CD4-positive, alpha-beta T cell treated with Interleukin-6 for 4 hours (primary cell): Measurements from ENCODE around the gene SLK.

Experiments used
- DNase-seq: peaks from one replicate; pipeline ENCODE4 v3.0.0-alpha.2; 2020; ENCODE audit warnings: mixed read lengths

SLK gene

DNA sequence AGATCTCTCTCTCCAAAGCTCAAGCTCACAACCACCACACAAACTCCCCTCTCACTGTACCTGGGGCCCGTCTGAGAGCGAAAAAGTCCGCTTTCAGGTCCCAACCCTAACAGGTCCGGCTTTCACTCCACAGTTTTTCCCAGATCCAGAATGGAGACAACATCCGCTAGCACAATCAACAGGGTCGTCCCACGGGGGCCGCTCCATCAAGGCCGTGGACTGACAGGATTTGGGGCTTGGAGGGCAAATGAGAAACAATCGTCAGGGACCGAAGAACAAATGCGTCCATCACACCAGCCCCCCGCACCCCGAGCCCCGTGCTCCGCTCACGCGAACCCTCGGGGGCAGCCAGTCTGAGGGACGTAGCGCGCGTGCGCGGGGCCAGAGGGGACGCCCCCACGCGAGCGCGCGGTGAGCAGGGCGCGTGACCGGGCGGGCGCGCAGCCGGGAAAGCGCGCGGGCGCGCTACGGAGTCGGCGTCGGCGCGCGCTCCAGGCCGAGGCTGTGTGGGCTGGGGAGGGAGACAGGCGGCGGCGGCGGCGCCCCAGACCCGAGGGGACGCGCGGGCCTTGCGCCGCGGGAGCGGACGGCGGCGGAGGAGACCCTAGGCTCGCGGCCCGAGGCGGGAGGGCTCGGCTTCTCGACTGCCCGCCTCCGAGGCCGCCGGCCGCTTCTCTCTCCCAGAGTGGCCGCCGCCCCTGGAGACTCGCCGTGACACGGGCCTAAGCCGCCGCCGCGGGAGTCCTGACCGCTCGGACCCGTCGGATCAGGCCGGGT, at the start of gene SLK:
Gene SLK, plus strand, starts transcription at position 470 of the 777 bp plus-strand sequence. CDS start 606 bp downstream, outside the sequence.
- peak; percentile 84 for DNase-seq

DNA sequence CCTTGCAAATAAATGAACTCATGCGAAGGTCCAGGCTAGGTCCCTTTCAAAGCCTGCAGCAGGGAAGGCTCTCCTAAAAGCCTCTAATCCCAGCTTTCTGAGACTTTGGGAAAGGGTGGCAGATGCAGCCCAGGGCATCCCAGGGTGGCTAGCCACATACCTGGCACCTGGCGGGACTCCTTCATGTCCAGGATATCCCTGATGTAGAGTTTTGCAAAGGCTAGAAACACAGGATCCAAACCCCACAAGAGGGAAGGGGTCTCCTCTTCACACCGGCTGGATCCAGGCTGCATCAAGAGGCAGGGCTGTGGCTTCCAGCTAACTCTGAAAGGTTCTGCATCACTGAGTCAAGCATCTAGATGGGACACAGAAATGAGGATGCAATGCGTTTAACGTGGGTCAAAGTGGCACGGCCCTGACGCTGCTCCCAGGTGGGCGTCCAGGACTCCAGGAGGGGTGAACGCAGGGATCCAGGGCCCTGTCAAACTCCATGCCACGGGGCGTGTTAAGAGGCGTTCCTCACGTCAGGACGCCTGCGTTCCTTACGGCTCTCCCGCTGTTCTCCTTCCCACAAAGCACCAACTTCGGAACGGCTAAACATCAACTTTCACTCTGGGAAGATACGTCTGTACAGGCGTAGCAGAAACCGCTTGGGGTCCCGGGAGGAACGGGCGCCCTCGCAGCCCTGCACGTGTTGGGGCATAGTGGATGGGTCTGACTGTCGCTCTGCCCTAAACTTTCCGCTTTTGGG, 49.5 kb upstream of the SLK start:
- no peak for DNase-seq

DNA sequence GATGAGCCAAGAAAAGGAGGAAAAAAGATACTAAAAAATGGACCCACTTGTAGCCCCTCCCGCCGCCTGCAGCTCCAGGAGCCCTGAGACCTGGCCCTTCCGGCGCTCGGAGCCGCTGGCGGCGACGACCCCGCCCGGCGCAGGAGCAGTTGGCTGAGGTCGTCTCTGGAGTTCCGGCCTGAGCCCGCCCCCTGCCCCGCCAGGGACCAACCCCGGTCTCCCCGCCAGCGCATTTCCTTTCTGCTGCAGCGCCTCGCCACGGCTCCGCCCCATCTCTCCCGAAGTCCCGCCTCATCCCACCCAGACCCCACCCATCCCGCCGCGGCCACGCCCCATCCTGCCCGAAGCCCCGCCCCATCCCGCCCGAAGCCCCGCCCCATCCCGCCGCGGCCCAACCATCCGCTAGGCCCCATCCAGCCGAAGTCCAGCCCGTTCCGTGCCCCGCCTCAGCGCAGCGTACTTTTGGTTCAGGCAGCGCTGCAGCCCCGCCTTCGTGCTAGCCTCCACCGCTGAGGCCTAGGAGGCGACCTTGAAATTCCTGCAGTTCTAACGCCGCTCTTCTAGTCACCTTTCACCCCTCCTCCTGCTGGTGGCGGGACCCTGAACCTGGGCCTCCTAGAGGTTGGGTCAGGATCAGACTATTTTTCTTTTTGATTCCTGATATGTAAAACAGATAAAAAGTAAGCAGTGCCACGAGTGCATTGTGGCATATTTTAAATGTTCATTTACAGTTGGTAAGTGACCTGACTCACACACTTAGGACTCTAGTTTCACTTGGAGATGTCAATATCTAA, 48.7 kb upstream of the SLK start, which contains the start of gene STN1:
Gene STN1, minus strand, starts transcription at position 132 of the 794 bp plus-strand sequence. CDS start 590 bp downstream, outside the sequence.
- peak; percentile 96 for DNase-seq

DNA sequence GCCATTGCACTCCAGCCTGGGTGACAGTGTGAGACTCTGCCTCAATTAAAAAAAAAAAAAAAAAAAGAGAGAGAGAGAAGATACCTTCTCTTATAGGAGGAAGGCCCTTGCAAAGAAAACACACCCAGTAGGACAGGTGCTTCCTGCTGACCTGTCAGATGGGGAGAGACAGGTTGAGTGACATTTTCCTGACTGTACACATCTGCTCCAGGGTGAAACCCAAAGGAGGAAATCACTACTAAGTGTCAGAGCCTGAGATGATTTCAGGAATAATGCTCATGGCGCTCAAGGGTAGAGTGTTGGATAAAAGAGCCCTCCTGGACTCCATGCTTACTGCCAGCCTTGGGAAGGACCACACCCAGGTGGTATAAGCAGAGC, 47.3 kb upstream of the SLK start:
- DNase-seq: no peak

DNA sequence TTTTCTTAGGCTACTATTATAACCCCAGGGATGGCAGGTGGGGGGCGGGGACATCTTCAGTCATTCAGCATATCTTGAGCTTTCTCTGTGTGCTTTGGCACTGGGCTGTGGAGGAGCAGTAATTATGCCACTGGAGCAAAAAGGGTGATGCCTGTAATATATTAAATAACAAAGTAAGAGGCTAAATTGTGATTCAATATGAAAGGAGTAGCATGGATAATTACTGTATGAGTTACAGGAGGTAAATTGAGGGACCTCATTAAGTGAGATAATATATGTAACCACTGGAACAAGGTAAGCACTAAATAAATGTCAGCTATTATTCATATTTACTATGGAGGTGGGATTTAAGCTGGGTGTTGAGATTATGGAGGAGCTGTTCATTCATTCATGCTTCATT, 45.7 kb upstream of the SLK start:
- no peak for DNase-seq

DNA sequence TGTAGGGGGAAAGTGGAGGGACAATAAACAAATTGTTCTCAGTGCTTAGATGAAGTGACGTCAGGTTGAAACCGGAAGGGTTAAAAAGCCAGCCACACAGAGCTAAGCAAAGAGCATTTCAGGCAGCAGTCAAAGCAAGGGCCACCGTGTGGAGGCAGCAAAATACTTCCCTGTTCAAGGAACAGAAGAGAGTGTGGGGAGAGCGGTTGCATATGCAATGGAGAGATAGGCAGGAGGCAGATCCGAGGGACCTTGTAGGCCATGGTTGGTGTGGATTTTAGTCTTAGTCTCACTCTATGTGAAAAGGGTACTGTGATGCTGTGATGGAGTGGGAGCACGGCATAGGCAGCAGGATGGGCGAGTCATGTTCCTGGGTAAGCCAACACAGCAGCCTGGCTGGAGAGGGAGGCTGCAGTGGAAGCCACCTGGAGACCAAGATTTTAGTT, 45.2 kb upstream of the SLK start:
- DNase-seq: peak; percentile 43

DNA sequence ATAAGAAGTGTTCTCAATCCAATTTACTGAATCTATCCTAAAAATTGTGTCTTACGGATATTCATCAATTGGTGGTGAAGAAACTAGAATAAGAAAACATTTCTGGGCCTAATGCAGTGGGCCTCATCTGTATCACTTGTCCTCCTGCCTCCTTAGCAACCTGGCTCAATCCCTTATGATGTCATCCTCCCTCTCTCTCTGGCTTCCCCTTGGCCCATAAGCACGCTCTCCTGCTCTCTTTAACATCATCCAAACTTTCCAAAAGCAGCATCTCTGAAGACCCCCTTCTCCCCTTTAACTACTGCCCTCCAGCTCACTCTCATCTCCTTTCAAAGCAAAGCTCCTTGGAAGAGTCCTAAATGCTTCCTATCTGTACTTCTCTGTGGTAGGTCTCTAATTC, 44.3 kb upstream of the SLK start:
- DNase-seq: no peak

DNA sequence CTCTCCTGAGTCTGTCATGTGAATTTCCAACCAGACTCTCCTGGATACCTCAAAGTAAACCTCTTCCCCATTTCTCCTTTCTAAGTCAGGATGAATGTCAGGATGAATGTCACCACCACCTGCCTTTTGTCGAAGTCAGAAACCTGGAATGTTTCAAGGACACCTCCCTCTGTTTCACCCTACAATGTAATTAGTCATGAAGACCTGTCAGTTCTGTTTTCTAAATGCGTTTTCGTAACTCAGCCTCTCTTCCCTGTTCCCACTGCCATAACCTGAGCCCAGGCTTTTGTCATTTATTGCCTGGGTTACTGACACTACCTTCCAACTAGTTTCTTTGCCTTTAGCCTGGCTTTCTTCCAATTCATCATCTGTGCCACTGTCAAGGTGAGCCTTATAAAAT, 43.4 kb upstream of the SLK start:
- DNase-seq: no peak

DNA sequence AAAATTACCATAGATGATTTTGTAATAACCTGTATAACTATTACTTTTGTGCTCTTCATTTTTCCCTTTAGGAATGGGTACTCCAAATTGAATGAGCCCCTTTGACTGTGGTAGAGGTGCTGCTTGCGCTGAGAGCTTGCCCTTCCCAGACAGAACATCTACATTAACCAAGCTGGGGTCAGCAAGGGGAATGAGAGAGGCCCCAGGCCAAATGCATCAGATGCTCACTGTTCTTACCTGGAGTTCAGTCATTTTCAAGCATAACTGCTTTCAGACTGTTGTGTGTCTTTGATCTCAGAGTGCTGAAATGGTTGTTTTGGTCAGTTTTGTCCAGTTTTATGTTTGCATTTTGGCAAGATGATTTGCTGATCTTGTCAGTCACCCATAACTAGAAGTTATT, 41.3 kb upstream of the SLK start:
- no peak for DNase-seq

DNA sequence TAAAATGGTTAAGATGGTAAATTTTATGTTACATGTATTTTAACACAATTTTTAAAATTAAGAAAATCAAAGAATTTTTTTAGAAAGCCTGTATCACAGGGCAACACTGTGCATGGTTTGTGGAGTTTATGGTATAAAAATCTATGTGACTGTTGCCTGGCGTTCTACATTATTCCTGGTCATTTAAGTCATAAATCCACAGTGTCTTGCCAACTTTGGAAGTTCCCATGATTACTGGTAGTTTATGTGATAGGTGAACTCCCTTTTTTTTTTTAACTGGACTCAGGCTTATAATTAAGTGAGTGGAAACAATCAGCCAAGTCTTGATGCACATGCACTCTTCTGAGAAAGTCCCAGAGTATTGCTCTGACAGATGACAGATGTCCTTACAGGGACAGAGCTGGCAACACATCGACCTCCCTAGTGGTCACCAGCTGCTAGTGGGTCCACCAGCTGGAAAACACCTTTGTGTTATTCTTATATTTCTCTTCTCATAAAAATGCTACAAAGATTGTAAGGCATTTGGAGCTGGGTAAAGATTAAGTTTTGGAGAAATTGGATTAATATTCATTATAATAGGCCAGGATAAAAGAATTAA, 40.1 kb upstream of the SLK start:
- no peak for DNase-seq

DNA sequence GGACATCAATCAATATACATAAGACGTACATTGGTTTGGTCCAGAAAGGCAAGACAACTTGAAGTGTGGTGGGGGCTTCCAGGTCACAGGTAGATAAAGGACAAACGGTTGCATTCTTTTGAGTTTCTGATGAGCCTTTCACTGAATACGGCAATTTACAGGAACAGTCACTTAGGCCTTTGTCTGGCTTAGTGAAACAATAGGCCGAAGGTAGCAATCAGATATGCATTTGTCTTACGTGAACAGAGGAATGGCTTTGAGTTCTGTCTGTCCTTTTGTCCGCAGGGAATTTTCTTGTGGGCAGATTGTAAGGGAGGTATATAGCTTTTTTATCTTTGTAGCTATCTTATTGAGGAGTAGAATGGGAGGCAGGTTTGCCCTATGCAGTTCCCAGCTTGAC, 38.2 kb upstream of the SLK start:
- no peak for DNase-seq

DNA sequence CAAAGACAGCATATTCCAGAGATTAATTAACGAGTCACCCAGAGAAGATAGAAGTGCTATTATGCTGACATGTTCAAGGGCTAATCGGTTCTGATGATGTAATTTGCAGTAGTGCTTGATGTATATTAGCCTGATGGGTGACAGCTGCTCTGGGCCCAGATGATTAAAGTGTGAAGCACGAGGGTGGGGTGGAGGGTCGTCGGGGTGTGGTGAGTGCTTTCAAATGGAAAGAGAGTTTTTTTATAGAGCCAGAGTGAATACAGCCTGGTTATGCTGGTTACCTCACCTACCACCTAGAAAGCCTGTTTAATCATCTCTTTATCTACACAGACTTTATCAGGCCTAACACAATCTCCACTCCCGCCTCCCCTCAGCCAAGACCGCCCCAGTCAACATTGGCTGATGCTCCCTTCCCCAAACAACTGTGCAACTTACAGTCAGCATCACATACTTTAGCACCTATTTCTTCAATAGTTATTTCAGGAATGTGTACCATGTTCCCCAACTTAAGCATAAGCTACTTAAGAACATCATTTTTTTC, 37.5 kb upstream of the SLK start:
- no peak for DNase-seq

DNA sequence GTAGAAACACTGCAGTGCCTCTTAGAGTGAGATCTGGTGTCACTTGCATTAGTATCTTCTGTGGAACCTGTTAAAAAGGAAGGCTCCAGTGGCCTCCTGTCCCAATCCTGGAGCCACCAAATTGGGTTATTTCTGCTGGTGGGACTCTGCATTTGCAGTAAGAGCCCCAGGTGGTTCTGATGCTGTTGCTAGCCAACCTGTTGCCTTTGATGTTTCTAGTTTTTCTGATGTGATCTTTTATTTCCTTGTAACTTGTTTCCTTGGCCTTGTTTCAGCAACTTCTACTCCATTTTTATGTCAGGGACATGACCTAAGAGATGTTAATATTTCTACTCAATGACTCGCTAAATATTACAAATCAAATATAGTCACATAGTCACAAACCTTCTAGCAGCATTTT, 36.5 kb upstream of the SLK start:
- DNase-seq: no peak

DNA sequence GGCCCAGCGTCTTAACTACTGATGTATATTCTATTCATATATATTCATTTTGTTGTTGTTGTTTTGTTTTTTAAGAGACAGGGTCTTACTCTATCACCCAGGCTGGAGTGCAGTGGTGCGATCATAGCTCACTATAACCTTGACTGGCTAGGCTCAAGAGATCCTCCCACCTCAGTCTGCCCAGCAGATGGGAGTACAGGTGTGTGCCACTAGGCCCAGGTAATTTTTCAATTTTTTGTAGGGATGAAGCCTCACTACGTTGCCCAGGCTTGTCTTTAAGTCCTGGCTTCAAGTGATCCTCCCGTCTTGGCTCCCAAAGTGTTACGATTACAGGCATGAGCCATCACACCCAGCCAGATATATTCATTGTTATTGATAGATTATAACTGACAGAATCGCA, 36.1 kb upstream of the SLK start:
- DNase-seq: no peak

DNA sequence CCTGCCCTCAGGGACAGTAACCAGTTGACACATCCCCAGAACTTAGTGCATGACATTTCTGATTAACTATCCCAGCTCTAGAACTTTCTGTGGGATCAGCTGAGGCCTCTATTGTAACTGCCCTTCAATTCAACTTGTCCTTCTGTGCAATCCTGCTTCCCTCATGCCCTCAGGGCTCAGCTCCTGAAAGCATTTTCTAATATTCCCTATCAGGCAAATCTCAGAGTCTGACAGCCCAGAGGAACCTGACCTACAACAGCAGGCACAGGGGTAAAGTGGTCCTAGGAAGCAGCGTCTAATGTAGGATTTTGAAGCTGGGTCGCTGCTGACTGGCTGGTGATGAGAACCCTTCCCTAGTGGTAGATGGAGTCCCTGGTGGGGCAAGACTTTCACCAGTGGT, 35.3 kb upstream of the SLK start:
- DNase-seq: no peak

DNA sequence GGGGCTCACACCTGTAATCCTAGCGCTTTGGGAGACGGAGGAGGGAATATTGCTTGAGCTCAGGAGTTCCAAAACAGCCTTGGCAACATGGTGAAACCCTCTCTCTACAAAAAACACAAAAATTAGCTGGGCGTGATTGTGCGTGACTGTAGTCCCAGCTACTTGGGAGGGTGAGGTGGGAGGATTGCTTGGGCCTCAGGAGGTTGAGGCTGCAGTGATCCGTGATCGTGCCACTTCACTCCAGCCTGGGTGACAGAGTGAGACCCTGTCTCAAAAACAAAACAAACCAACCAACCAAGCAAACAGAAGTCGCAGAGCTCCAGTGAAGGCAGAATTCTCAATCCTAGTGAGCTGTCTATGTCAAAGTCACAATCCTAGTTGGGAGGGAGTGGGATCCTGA, 34.7 kb upstream of the SLK start:
- DNase-seq: no peak

DNA sequence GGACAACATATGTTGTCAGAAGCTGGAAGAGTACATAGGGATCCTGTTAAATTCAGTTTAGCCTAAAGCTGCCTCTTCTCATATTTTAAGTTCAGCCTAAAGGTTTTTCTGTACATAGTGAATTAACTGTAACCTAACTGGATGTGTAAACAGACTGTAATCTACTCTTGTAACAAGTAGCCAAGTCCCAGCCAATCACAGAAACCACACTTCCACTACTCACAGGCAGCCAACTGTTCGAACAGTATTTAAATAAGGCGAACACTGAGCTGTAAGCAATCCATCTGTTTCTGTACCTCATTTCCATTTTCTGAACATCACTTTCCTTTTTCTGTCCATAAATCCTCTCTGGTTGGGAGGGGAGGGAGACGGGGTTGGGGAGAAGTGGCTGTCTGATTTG, 34.0 kb upstream of the SLK start:
- no peak for DNase-seq

DNA sequence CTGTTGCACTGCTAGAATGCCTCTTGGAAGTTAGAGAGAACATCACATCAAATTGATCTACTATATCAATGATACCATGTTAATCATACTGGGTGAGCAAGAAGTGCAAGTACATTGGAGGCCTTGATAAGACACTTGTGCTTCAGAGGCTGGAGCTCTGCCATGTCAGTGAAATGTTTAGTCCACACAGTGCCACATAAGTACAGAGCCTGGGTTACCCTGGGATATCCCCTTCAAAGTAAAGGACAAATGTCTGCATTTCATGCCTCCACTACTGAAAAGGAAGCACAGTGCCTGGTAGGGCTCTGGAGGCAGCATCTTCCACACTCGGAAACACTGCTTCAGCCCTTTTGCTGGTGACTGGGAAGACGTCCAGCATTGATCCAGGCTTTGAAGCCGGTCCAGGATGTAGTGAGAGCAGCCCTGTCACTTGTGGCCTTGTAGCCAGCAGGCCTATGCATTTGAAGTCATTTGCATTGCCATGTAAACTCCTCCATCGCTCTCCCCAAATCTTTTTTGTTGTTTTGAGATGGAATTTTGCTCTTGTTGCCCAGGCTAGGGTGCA, 33.3 kb upstream of the SLK start:
- DNase-seq: no peak

DNA sequence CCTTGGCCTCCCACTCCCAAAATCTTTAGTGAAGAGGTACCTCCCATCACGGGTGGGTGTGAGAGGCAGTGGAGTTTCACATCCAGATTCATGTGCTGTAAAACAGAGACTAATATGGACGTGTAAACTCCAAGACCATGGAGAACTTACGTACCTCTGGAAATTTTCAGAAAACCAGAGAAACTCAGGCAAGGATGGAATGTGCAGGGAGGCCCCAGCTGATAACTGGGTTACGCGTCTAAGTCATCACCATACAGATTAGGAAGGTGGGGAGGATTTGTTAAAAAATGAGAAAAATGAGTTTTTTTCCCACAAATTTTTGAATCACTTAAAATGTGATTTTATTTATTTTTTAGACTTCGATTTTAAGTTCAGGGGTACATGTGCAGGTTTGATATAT, 32.6 kb upstream of the SLK start:
- no peak for DNase-seq

DNA sequence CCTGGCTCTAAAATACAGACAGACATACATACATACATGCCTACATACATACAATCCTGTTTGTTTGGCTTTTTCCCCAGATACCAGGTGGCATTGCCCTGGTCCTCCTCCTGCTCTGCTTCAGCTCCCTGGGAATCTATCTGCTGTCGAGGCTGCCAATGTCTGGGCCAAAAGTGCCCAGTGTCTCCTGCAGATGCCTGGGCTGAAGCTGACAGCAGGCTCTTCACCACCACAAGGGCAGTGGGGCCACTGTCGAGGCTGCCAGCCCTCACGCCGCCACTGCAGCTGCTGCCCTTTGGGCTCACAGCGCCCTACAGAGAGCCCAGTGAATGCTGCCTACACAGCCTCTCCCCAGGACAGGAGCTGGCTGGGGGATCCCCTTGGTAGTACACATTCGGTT, 30.9 kb upstream of the SLK start:
- no peak for DNase-seq

DNA sequence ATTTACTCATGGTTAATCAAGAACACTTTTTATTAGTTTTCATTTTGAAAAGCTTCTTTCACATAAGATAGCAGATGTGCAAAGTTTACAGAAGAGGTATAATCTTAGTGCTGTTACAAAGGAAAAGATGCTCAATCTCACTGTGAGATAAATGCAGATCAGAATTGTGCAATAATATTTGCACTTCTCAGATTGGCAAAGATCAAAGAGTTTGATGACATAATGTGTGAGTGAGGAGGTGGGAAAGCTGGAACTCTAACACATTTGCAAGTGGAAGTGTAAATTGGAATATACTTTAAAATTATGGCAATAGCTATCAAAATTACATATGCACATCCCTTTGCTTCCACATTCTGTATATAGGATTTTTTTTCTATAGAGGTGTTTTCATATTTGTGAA, 27.4 kb upstream of the SLK start:
- DNase-seq: no peak

DNA sequence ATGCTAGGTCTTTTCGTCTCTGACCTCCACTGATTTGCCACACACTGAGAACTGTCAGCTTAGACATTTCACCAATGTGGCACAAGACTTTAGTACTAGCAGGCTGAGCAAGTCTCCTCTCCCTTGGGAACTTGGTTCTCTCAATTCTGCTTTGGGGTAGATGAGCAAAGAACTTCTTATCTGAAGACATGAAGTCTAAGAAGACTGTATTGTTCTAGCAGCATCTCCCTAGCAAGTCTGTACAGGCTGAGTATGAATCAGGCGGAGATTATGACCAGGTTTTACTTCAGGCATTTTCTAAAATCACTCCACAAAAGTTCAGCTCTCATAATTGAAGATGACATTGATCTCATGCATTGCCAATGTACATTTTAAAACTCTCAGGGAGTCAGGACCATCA, 25.1 kb upstream of the SLK start:
- DNase-seq: no peak

DNA sequence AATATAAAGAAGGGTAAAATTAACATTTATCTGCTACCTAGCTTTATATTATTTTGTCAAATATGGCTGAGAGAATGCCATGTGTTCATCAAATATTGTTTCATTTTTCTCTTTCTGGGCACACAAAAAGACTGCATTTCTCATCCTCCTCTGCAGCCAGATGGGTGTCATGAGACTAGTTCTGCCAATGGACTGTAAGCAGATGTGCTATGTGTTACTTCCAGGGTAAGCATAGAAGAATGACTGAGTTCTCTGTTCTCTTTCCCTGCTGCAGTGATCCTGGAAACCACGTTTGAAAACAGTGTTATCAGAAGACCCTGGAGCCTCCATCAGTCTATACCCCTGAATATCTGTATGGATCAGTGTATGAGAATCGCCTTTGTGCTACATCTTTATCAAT, 24.1 kb upstream of the SLK start:
- DNase-seq: no peak
